Stimulated activated naive B cell treated with anti-CD40 and anti-IgM and Interleukin-4, amounts not matched to agents 10 μg/mL and 1 μg/mL and 100 μg/mL, for 72 hours (primary cell): ENCODE results near the gene CDC42BPG.
"Not testable (repeated sequence)": the region's sequence is repeated elsewhere in the genome, so short reads cannot be mapped to it uniquely, and the experiment has no call there.

ENCODE experiments used
- ATAC-seq, 2 donors: fragments of 150-1000 bp; cut with Tn5 transposase; replicated peaks; 2 replicates each; pipeline ENCODE4 v1.10.0; 2021; ENCODE audit warnings: moderate library complexity in 1 of 2
- DNase-seq: peaks from one replicate; pipeline ENCODE4 v3.0.0; 2021
- H3K27ac Mint-ChIP-seq: one replicate; pipeline ENCODE4 v1.8.0; 2022; ENCODE audit warnings: mild to moderate bottlenecking, mixed read lengths
- H3K27me3 Mint-ChIP-seq, 2 donors: one replicate each; pipeline ENCODE4 v1.8.0; 2022; ENCODE audit warnings: mixed read lengths in 2 of 2
- H3K36me3 Mint-ChIP-seq, 2 donors: one replicate each; pipeline ENCODE4 v1.8.0; 2022; ENCODE audit warnings: mixed read lengths in 2 of 2, mild to moderate bottlenecking in 1 of 2
- H3K4me1 Mint-ChIP-seq, 2 donors: one replicate each; pipeline ENCODE4 v1.8.0; 2022; ENCODE audit warnings: mixed read lengths in 2 of 2, mild to moderate bottlenecking in 1 of 2
- H3K4me3 Mint-ChIP-seq, 2 donors: one replicate each; pipeline ENCODE4 v1.8.0; 2022; ENCODE audit warnings: mild to moderate bottlenecking in 2 of 2, mixed read lengths in 2 of 2, moderate library complexity in 1 of 2
- H3K9me3 Mint-ChIP-seq, 2 donors: one replicate each; pipeline ENCODE4 v1.8.0; 2022; ENCODE audit warnings: mixed read lengths in 2 of 2, mild to moderate bottlenecking in 1 of 2

CDC42BPG gene

GRCh38 chr11:64833509-64833908, 10.9 kb downstream of the CDC42BPG start:
- no peak overlapping the region for H3K27ac Mint-ChIP-seq
- H3K4me1 Mint-ChIP-seq = peaks cover 6 to 10% of the 10 kb centered on the region in 2 donors

DNA sequence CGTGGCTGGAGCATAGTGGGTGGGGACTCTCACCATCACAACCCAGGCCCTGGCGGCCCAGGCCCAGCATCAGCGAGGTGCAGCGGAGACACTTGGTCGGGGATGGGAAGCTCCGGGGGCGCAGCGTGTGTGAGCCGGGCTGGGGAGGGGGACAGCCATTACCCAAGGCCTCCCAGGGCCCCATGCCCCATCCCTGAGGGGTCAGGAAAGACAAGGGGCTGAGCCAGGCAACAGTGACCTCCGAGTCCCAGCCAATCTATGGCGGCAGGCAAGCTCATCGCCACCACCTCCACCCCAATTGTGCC, 11.3 kb downstream of the CDC42BPG start:
- Mint-ChIP-seq H3K36me3 (peaks cover 0 to 6% of the 10 kb centered on the region in 2 donors), H3K27ac (no peak overlapping the region), H3K9me3 (no peaks in the 10 kb centered on the region), H3K4me3 (no peak overlapping the region), H3K4me1 (peaks cover 6 to 10% of the 10 kb centered on the region in 2 donors), H3K27me3 (no peaks in the 10 kb centered on the region)
- ATAC-seq (no peak), DNase-seq (no peak)

More at GRCh38 chr11:64833509-64833908, 10.9 kb downstream of the CDC42BPG start:
- ATAC-seq = no peak
- DNase-seq = no peak
- no peaks in the 10 kb centered on the region for H3K27me3 Mint-ChIP-seq
- H3K4me3 Mint-ChIP-seq = no peak overlapping the region
- no peaks in the 10 kb centered on the region for H3K9me3 Mint-ChIP-seq
- peaks cover 0 to 6% of the 10 kb centered on the region in 2 donors for H3K36me3 Mint-ChIP-seq

- H3K27me3 Mint-ChIP-seq = no peaks in the 10 kb centered on the region
- peaks cover 6 to 10% of the 10 kb centered on the region in 2 donors for H3K4me1 Mint-ChIP-seq
- H3K36me3 Mint-ChIP-seq = peaks cover 0 to 6% of the 10 kb centered on the region in 2 donors
- no peak overlapping the region for H3K4me3 Mint-ChIP-seq
- H3K27ac Mint-ChIP-seq = no peak overlapping the region
- DNase-seq (no peak), ATAC-seq (no peak)
- no peaks in the 10 kb centered on the region for H3K9me3 Mint-ChIP-seq
Measured at GRCh38 chr11:64832467-64833197, 11.8 kb downstream of the CDC42BPG start.

GRCh38 chr11:64831411-64831891, 13.0 kb downstream of the CDC42BPG start:
- Mint-ChIP-seq H3K27me3 (no peaks in the 10 kb centered on the region), H3K4me1 (peaks cover 3 to 5% of the 10 kb centered on the region in 2 donors), H3K9me3 (no peaks in the 10 kb centered on the region), H3K36me3 (peaks cover 0 to 6% of the 10 kb centered on the region in 2 donors), H3K4me3 (no peak overlapping the region), H3K27ac (no peak overlapping the region)
- DNase-seq (no peak), ATAC-seq (no peak)

- Mint-ChIP-seq H3K9me3 (no peaks in the 10 kb centered on the region), H3K27ac (no peak overlapping the region), H3K27me3 (no peaks in the 10 kb centered on the region), H3K4me1 (peaks cover 3 to 5% of the 10 kb centered on the region in 2 donors), H3K36me3 (peaks cover 0 to 6% of the 10 kb centered on the region in 2 donors), H3K4me3 (no peak overlapping the region)
- no peak for ATAC-seq
- DNase-seq = no peak
Measured at GRCh38 chr11:64829536-64830251, 14.8 kb downstream of the CDC42BPG start.

DNA sequence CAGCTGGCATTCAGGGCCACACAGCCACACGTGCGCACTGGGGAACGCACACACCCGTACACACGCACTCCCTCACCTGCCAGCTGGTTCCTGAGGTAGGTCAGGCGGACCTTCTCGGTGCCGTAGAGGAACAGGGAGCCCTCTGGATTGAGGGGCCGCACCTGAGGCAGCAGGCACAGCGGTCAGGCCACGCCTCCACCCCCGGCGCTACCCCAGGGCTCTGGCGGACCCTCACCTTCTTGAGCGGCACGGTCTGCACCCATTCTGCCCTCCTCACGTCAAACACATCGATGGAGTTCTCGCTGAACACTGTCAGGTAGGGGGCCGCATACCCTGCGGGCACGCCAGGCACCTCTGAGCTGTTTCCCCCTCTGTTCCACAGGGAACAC, 17.0 kb downstream of the CDC42BPG start:
- no peak for ATAC-seq

GRCh38 chr11:64826578-64827450, 17.6 kb downstream of the CDC42BPG start:
- H3K4me1 Mint-ChIP-seq = peaks cover 3 to 5% of the 10 kb centered on the region in 2 donors
- no peak for DNase-seq
- peaks cover 0 to 4% of the 10 kb centered on the region in 2 donors for H3K36me3 Mint-ChIP-seq
- H3K27me3 Mint-ChIP-seq = no peaks in the 10 kb centered on the region
- ATAC-seq = no peak
- no peak overlapping the region for H3K4me3 Mint-ChIP-seq
- H3K27ac Mint-ChIP-seq = no peak overlapping the region
- no peaks in the 10 kb centered on the region for H3K9me3 Mint-ChIP-seq

More for the DNA sequence above, 17.0 kb downstream of the CDC42BPG start:
- Mint-ChIP-seq H3K27me3 (no peaks in the 10 kb centered on the region), H3K9me3 (no peaks in the 10 kb centered on the region), H3K36me3 (peaks cover 0 to 6% of the 10 kb centered on the region in 2 donors), H3K4me1 (peaks cover 3 to 5% of the 10 kb centered on the region in 2 donors), H3K4me3 (no peak overlapping the region), H3K27ac (no peak overlapping the region)
- no peak for DNase-seq

- DNase-seq (no peak), ATAC-seq (no peak)
- H3K36me3 Mint-ChIP-seq = peaks cover 0 to 2% of the 10 kb centered on the region in 2 donors
- H3K9me3 Mint-ChIP-seq = no peaks in the 10 kb centered on the region
- no peaks in the 10 kb centered on the region for H3K27me3 Mint-ChIP-seq
- H3K27ac Mint-ChIP-seq = no peak overlapping the region
- H3K4me3 Mint-ChIP-seq = no peak overlapping the region
- peaks cover 3 to 5% of the 10 kb centered on the region in 2 donors for H3K4me1 Mint-ChIP-seq
Measured at GRCh38 chr11:64826062-64826461, 18.4 kb downstream of the CDC42BPG start.

DNA sequence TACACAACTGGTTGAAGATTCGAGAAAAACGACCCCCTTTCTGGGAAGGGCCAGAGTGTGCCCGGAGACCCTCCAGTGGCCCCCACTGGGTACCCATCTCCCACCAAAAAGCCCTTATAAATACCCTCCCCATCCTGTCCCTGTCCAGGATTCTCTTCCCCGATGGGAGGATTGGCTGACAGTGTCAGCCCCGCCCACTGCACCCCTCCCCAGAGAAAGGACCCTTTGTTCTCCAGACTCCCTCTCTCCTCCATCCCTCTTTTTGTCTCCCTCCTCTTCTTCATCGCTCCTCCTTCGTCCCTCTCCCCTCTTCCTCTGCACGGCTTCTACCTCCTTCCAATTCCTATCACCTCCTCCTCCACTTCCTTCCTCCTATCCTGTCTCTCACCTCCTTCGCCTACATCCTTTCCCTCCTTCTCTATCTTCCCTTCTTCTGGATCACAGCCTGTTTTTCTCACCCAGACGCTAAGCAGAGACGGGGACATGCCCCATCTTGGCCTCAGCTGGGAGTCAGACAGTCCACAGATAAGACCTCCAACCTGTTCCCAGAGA, 20.8 kb downstream of the CDC42BPG start:
- no peak for ATAC-seq
- Mint-ChIP-seq H3K4me1 (no peaks in the 10 kb centered on the region), H3K27me3 (no peaks in the 10 kb centered on the region), H3K9me3 (no peaks in the 10 kb centered on the region), H3K4me3 (no peak overlapping the region), H3K27ac (no peak overlapping the region), H3K36me3 (no peaks in the 10 kb centered on the region)
- DNase-seq = no peak

- Mint-ChIP-seq H3K9me3 (no peaks in the 10 kb centered on the region), H3K27me3 (no peaks in the 10 kb centered on the region), H3K4me1 (peaks cover 12 to 13% of the 10 kb centered on the region in 2 donors), H3K27ac (peak overlapping the region; percentile 21), H3K4me3 (no peak overlapping the region), H3K36me3 (no peaks in the 10 kb centered on the region)
- no peak for ATAC-seq
- DNase-seq = no peak
Measured at GRCh38 chr11:64817476-64817875, 27.0 kb downstream of the CDC42BPG start.

DNA sequence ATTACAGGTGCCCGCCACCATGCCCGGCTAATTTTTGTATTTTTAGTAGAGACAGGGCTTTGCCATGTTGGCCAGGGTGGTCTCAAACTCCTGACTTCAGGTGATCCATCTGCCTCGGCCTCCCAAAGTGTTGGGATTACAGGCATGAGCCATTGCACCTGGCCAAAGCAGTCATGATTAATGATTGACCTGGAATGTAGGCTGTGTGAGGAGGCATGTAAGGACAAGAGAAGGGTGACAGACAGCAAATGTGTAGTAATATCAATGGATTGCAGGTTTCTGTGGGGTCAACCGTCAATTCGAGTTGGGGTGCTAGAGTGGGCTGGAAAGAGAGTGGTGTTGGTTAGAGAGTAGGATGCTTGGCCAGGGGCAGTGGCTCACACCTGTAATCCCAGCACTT, 29.0 kb downstream of the CDC42BPG start:
- not testable (repeated sequence) for H3K36me3 Mint-ChIP-seq, ATAC-seq, DNase-seq, H3K27me3 Mint-ChIP-seq, H3K4me3 Mint-ChIP-seq, H3K9me3 Mint-ChIP-seq
- H3K27ac Mint-ChIP-seq = peak overlapping the region; percentile 20
- H3K4me1 Mint-ChIP-seq = peaks cover 14 to 17% of the 10 kb centered on the region in 2 donors

GRCh38 chr11:64814712-64815187, 29.7 kb downstream of the CDC42BPG start:
- Mint-ChIP-seq H3K4me3 (peak overlapping the region in 1 of 2 donors; percentile 2), H3K9me3 (no peaks in the 10 kb centered on the region), H3K27ac (peak overlapping the region; percentile 76), H3K27me3 (no peaks in the 10 kb centered on the region), H3K36me3 (peaks cover 3 to 4% of the 10 kb centered on the region in 2 donors), H3K4me1 (peaks cover 18 to 23% of the 10 kb centered on the region in 2 donors)
- DNase-seq (peak; percentile 77), ATAC-seq (peak; percentile 68 to 72)

- no peak for DNase-seq
- ATAC-seq = no peak
- Mint-ChIP-seq H3K4me1 (peaks cover 24 to 32% of the 10 kb centered on the region in 2 donors), H3K27ac (no peak overlapping the region), H3K36me3 (peaks cover 4 to 5% of the 10 kb centered on the region in 2 donors), H3K4me3 (no peak overlapping the region), H3K27me3 (no peaks in the 10 kb centered on the region), H3K9me3 (no peaks in the 10 kb centered on the region)
Measured at GRCh38 chr11:64813826-64814225, 30.6 kb downstream of the CDC42BPG start.

DNA sequence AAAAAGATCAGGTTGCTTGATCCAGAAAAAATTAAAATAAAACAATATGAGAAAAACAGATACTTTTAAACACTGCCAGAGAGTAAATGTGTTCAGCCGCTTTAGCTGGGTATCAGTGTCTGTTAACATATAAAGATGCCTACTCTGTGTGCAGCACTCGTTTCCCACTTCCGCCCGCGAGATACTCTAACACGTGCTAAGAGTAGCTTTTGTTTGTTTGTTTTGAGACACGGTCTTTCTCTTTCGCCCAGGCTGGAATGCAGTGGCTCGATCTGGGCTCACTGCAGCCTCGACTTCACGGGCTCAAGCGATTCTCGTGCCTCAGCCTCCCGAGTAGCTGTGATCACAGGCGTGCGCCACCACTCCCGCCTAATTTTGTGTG, 33.6 kb downstream of the CDC42BPG start:
- Mint-ChIP-seq H3K9me3 (no peaks in the 10 kb centered on the region), H3K27me3 (no peaks in the 10 kb centered on the region), H3K27ac (peak overlapping the region; percentile 98), H3K36me3 (peaks cover 20% of the 10 kb centered on the region in 2 donors), H3K4me3 (peak overlapping the region; percentile 95 to 99), H3K4me1 (peaks cover 34 to 45% of the 10 kb centered on the region in 2 donors)
- DNase-seq (no peak), ATAC-seq (peak; percentile 18 to 29)
